ENCODE measurements around the gene ZNF670.

The ZNF670 gene

DNA sequence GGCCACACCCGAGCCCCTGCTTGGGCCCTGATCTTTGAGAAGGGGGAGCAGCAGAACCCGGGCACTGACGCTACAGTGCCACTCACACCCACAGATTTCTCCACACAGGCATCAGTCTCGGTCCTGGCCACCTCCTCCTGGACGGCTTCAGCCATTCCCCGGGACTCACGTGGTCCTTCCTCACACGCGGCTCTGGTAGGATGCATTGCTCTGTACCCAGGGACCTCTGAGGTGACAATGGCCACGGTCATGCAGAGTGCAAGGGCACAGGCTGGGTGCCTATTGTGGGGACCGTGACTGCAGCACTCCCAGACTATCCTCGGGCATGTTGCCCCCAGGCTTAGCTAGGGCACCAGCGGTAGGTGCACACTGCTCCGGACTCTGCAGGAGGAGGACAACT is 11.8 kb upstream of the ZNF670 start:
- no peaks in the 10 kb centered on the region for H3K36me3 ChIP-seq (ENCODE audit: low read length)
- H3K9ac ChIP-seq (ENCODE audit: low read length), result no peak overlapping the region
- H4K20me1 ChIP-seq (ENCODE audit: low read depth, low read length), result no peaks in the 10 kb centered on the region; the same call in 1 of the 2 replicates
- no peaks in the 10 kb centered on the region for H3K9me2 ChIP-seq (replicated peaks; ENCODE audit: insufficient read depth, low read length)
- no peaks in the 10 kb centered on the region for H3K27me3 ChIP-seq (ENCODE audit: low read length)
- no peak overlapping the region for H3K27ac ChIP-seq (ENCODE audit: low read depth, low read length)
- H3F3A ChIP-seq (ENCODE audit: insufficient read depth), result no peaks in the 10 kb centered on the region
- H3K4me3 ChIP-seq (ENCODE audit: insufficient read depth, low read length, poor library complexity, severe bottlenecking), result no peak overlapping the region
- no peak overlapping the region for H2AFZ ChIP-seq (ENCODE audit: low read depth, low read length, severe bottlenecking)
- TF ChIP-seq, protein P1, sequence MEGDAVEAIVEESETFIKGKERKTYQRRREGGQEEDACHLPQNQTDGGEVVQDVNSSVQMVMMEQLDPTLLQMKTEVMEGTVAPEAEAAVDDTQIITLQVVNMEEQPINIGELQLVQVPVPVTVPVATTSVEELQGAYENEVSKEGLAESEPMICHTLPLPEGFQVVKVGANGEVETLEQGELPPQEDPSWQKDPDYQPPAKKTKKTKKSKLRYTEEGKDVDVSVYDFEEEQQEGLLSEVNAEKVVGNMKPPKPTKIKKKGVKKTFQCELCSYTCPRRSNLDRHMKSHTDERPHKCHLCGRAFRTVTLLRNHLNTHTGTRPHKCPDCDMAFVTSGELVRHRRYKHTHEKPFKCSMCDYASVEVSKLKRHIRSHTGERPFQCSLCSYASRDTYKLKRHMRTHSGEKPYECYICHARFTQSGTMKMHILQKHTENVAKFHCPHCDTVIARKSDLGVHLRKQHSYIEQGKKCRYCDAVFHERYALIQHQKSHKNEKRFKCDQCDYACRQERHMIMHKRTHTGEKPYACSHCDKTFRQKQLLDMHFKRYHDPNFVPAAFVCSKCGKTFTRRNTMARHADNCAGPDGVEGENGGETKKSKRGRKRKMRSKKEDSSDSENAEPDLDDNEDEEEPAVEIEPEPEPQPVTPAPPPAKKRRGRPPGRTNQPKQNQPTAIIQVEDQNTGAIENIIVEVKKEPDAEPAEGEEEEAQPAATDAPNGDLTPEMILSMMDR (IDR thresholded peaks at IDR 0.05; ENCODE audit: insufficient read depth, low read length, poor library complexity, severe bottlenecking), result no peak
- no peak for TF ChIP-seq EZH2phosphoT487 (conservative IDR thresholded peaks at IDR 0.05; ENCODE audit: low read length)
- H3K9me3 ChIP-seq (ENCODE audit: insufficient read depth, low read length), result no peaks in the 10 kb centered on the region
- no peaks in the 10 kb centered on the region for H3K79me2 ChIP-seq (ENCODE audit: insufficient read depth, low read length)
- H3K4me2 ChIP-seq (ENCODE audit: low read depth, low read length, poor library complexity, severe bottlenecking), result no peak overlapping the region

DNA sequence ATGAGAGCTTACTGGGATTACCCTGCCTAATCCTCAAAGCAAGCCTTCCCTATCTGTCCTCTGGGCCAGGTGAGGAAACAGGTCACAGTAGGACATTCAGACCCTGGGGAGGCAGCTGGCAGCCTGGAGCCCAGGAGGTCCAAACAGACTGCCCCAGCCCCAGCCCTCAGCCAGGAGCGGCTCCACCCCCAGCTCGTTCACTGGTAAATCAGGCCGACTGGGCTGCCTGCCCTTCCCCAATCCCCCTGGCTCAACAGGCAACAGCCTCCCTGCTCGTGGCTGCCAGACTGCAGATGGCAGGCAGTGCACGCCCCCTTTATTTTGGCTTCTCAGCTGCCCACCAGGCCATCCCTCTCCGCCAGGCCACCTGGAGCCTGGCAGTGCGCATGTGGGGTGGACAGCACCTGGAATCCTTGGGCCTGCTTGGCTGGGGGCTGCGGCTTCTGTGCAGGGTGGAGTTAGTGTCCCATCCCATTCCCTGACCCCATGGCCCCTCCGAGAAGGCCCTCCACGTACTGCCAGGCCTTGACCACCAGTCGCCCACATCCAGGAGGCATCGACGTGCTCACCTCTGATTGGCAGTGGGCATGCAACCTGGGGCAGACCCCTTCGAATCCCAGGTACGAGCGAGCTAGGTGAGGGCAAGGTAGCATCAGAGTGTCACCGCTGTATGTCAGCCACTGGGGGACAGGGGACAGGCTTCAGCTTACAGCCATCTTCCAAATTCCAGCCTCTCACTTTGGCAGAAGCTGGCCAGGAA is 11.2 kb upstream of the ZNF670 start:
- Histone ChIP-seq H3F3A (ENCODE audit: insufficient read depth) (no peaks in the 10 kb centered on the region), H3K36me3 (ENCODE audit: low read length) (no peaks in the 10 kb centered on the region), H3K9me3 (ENCODE audit: insufficient read depth, low read length) (no peaks in the 10 kb centered on the region), H3K27me3 (ENCODE audit: low read length) (no peaks in the 10 kb centered on the region), H4K20me1 (ENCODE audit: low read depth, low read length) (no peaks in the 10 kb centered on the region), H3K9me2 (replicated peaks; ENCODE audit: insufficient read depth, low read length) (no peaks in the 10 kb centered on the region), H2AFZ (ENCODE audit: low read depth, low read length, severe bottlenecking) (no peak overlapping the region), H3K4me3 (ENCODE audit: insufficient read depth, low read length, poor library complexity, severe bottlenecking) (no peak overlapping the region), H3K4me2 (ENCODE audit: low read depth, low read length, poor library complexity, severe bottlenecking) (no peak overlapping the region), H3K9ac (ENCODE audit: low read length) (no peak overlapping the region), H3K27ac (ENCODE audit: low read depth, low read length) (no peak overlapping the region), H3K79me2 (ENCODE audit: insufficient read depth, low read length) (no peaks in the 10 kb centered on the region)
- no peak for TF ChIP-seq EZH2phosphoT487 (conservative IDR thresholded peaks at IDR 0.05; ENCODE audit: low read length)
- TF ChIP-seq, protein P1 (IDR thresholded peaks at IDR 0.05; ENCODE audit: insufficient read depth, low read length, poor library complexity, severe bottlenecking), result no peak

- H3K27ac ChIP-seq (ENCODE audit: low read depth, low read length), result no peak overlapping the region
- H3K27me3 ChIP-seq (ENCODE audit: low read length), result no peaks in the 10 kb centered on the region
- no peaks in the 10 kb centered on the region for H3K36me3 ChIP-seq (ENCODE audit: low read length)
- no peak overlapping the region for H3K4me2 ChIP-seq (ENCODE audit: low read depth, low read length, poor library complexity, severe bottlenecking)
- H3K9ac ChIP-seq (ENCODE audit: low read length), result no peak overlapping the region
- no peak for TF ChIP-seq EZH2phosphoT487 (conservative IDR thresholded peaks at IDR 0.05; ENCODE audit: low read length)
- TF ChIP-seq, protein P1 (IDR thresholded peaks at IDR 0.05; ENCODE audit: insufficient read depth, low read length, poor library complexity, severe bottlenecking), result no peak
- no peaks in the 10 kb centered on the region for H4K20me1 ChIP-seq (ENCODE audit: low read depth, low read length)
- H2AFZ ChIP-seq (ENCODE audit: low read depth, low read length, severe bottlenecking), result no peak overlapping the region
- no peaks in the 10 kb centered on the region for H3K9me3 ChIP-seq (ENCODE audit: insufficient read depth, low read length)
- no peaks in the 10 kb centered on the region for H3K9me2 ChIP-seq (replicated peaks; ENCODE audit: insufficient read depth, low read length)
- H3K4me3 ChIP-seq (ENCODE audit: insufficient read depth, low read length, poor library complexity, severe bottlenecking), result no peak overlapping the region
- no peaks in the 10 kb centered on the region for H3K79me2 ChIP-seq (ENCODE audit: insufficient read depth, low read length)
- no peaks in the 10 kb centered on the region for H3F3A ChIP-seq (ENCODE audit: insufficient read depth)
These were observed 10.4 kb upstream of the ZNF670 start for GRCh38 chr1:247088967-247089366.

Measured in SU-DHL-6 (cell line).